Right atrium auricular region (tissue), 2 donors: Measurements from ENCODE around the gene EMC9. TPM values are rescaled to one million over a fixed set of nuclear protein-coding genes. Genes with fewer than 3 reads are reported as not detected.

Experiments
- DNase-seq: peaks from one replicate; pipeline ENCODE4 v3.0.0-alpha.2; 2019; ENCODE audit warnings: low spot score
- H3K27ac ChIP-seq, 2 donors: fragments of 200-600 bp; sonication (generic); 1 replicate in 1 of 2; 2 replicates in 1 of 2; pipeline ENCODE4 v1.5.1; 2016 to 2019
- H3K27me3 ChIP-seq, 2 donors: fragments of 200-600 bp; sonication (generic); one replicate each; pipeline versions ENCODE4 v1.5.1 to v1.6.0; 2017 to 2019
- H3K36me3 ChIP-seq: fragments of 200-600 bp; sonication (generic); one replicate; pipeline ENCODE4 v1.5.1; 2016
- H3K4me1 ChIP-seq, 2 donors: fragments of 200-600 bp; sonication (generic); one replicate each; pipeline versions ENCODE4 v1.5.1 to v1.6.0; 2017 to 2019
- H3K4me3 ChIP-seq, 2 donors: fragments of 200-600 bp; sonication (generic); 1 replicate in 1 of 2; 2 replicates in 1 of 2; pipeline ENCODE4 v1.5.1; 2017 to 2019; ENCODE audit warnings: mild to moderate bottlenecking in 1 of 2, moderate library complexity in 1 of 2
- H3K9me3 ChIP-seq, 2 donors: fragments of 200-600 bp; sonication (generic); one replicate each; pipeline ENCODE4 v1.5.1; 2019
- total RNA-seq, 2 donors: library from RNA; depleted of rRNA; stranded (reverse); fragments of >200 nt; gene quantifications; one replicate each; pipeline ENCODE4 v1.1.0, GENCODE V29; 2016
- TF ChIP-seq, protein P1 (sequence below), 2 donors: fragments of 200-600 bp; sonication (generic); IDR thresholded peaks; one replicate each; pipeline ENCODE4 v1.5.1; 2019; ENCODE audit warnings: antibody characterized with exemption in 2 of 2

Gene EMC9
- total RNA-seq, 2 donors from 2014 or later: 9.9 to 16.8 TPM

DNA sequence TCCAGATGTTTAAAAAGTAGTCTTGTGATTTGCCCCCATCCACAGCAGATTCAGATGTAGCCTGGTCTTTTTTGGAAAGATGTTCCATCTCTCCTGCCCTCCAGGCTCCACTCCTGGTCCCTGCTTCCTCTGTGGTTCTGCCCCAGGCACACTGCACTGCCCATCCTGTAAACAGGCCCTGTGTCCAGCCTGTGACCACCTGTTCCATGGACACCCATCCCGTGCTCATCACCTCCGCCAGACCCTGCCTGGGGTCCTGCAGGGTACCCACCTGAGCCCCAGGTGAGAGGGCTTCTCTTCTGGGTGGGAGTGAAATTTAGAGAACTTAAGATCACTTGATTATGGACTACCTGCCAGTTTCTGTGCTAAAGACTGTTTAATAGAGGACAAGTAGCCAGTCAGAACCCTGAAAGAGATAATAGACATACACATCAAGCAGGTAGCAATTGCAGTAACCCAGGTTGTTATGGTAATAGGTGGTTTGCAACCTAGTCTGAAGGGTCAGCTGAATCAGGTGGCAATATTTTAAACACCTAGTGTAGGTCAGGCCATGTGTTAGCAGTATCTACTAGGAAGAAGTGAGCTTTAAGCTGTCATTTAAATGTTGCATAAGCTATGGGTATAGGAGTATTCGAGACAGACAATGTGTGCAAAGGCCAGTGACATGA is 8.0 kb upstream of the EMC9 start:
- H3K27ac ChIP-seq: no peak overlapping the region
- DNase-seq: no peak
- no peaks in the 10 kb centered on the region for H3K9me3 ChIP-seq
- H3K27me3 ChIP-seq: no peaks in the 10 kb centered on the region
- H3K36me3 ChIP-seq: peaks cover 48% of the 10 kb centered on the region
- H3K4me1 ChIP-seq: peaks cover 0 to 30% of the 10 kb centered on the region in 2 donors
- no peak overlapping the region for H3K4me3 ChIP-seq
- TF ChIP-seq, protein P1, sequence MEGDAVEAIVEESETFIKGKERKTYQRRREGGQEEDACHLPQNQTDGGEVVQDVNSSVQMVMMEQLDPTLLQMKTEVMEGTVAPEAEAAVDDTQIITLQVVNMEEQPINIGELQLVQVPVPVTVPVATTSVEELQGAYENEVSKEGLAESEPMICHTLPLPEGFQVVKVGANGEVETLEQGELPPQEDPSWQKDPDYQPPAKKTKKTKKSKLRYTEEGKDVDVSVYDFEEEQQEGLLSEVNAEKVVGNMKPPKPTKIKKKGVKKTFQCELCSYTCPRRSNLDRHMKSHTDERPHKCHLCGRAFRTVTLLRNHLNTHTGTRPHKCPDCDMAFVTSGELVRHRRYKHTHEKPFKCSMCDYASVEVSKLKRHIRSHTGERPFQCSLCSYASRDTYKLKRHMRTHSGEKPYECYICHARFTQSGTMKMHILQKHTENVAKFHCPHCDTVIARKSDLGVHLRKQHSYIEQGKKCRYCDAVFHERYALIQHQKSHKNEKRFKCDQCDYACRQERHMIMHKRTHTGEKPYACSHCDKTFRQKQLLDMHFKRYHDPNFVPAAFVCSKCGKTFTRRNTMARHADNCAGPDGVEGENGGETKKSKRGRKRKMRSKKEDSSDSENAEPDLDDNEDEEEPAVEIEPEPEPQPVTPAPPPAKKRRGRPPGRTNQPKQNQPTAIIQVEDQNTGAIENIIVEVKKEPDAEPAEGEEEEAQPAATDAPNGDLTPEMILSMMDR (IDR thresholded peaks at IDR 0.05): no peak

GRCh38 chr14:24147761-24148428 is 6.5 kb upstream of the EMC9 start:
- no peak for DNase-seq
- H3K4me3 ChIP-seq: peak overlapping the region; percentile 91 to 95
- TF ChIP-seq, protein P1 (IDR thresholded peaks at IDR 0.05): no peak
- no peaks in the 10 kb centered on the region for H3K9me3 ChIP-seq
- peaks cover 0 to 30% of the 10 kb centered on the region in 2 donors for H3K4me1 ChIP-seq
- peaks cover 41% of the 10 kb centered on the region for H3K36me3 ChIP-seq
- H3K27me3 ChIP-seq: no peaks in the 10 kb centered on the region
- H3K27ac ChIP-seq: peak overlapping the region; percentile 91 to 92

DNA sequence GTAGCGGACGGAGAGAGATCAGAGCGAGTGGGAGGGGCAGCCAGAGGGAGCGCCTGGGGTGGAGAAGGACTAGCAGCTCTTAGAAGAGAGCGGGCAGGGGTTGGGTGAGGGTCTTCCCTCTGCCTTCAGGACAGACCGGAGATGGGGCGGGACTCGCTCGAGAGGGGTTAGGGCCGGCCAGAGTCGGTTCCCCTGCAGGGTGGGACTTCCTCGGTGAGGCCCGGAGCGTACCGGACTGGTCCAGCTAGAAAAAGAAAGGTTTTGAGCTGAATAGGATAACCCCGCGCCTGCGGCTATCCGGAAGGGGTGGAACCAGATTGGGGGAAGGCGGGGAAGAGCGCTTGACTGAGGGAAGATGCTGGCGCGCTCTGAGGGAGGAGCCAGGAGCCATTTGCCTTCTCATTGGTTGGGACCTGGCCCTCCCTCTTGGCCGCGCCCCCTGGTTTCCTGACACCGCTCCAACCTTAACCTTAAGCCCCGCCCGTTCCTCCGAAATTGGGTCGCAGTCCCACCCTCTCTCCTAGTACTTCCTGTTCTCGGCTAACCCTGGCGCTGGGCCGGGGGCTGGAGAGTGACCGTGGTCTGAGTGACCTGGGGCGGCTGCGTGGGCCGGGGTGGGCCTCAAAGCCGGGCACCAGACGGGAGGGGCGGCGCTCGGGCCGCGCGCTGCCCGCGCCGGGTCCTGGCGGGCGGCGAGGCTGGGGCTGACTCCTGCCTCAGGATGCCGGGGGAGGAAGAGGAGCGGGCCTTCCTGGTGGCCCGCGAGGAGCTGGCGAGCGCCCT is 5.8 kb upstream of the EMC9 start, which contains the start of gene RNF31:
Gene RNF31 (plus strand): TSS at position 521 of the 783 bp plus-strand sequence. CDS start 201 bp downstream, at position 722.
- Histone ChIP-seq H3K27ac (peak within 1 kb of the TSS; percentile 91 to 92), H3K4me3 (peak within 1 kb of the TSS; percentile 91 to 95), H3K36me3 (peaks cover 34% of the 10 kb centered on the region), H3K9me3 (no peaks in the 10 kb centered on the region), H3K27me3 (no peaks in the 10 kb centered on the region), H3K4me1 (peaks cover 0 to 34% of the 10 kb centered on the region in 2 donors)
- TF ChIP-seq, protein P1 (IDR thresholded peaks at IDR 0.05): no peak
- DNase-seq: peak; percentile 99

- Histone ChIP-seq H3K27ac (peak within 1 kb of the TSS; percentile 91 to 92), H3K36me3 (peaks cover 28% of the 10 kb centered on the region), H3K9me3 (no peaks in the 10 kb centered on the region), H3K27me3 (no peaks in the 10 kb centered on the region), H3K4me1 (peaks cover 0 to 38% of the 10 kb centered on the region in 2 donors), H3K4me3 (peak within 1 kb of the TSS; percentile 91 to 95)
- TF ChIP-seq, protein P1 (IDR thresholded peaks at IDR 0.05): no peak
- peak; percentile 94 for DNase-seq
Observed at GRCh38 chr14:24146453-24146977, 5.1 kb upstream of the EMC9 start, which contains the start of gene PSME2. PSME2 (minus strand) TSS chr14:24146610; CDS start chr14:24146581, 29 bp downstream.

DNA sequence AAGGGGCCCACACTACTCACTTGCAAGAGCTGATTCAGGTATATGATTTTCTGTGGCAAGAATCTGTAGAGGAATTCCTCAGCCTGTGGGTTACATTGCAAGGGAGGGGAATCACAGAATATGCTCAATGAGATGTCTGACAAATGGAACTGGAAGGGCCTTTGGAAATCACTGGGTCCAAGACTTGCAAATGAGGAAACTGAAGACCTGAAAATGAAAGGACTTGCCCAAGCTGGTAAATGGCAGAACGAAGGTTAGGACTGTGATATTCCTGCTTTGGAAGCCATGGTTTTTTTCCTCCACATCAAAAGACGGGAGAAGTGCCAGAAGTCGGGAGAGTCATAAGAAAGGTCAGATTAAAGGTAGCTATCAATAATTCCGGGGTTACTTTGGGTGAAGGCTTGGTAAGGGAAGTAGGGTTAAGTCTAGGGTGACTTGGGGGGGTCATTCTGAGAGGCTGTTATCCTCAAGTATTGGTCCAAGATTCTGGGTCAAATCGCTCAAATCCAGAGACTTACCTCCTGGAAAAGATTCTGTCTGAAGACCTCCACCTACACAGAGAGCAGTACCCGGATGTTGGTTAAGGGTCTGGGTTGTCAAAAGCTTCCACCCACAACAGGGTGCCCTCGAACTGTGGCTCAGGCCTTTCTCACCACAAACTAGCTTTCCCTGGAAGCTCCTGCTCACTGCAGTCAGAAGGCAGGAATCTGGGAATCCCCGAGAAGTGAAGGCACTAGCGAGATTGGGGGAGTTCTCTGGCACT is 4.5 kb upstream of the EMC9 start:
- Histone ChIP-seq H3K27me3 (no peaks in the 10 kb centered on the region), H3K27ac (peak overlapping the region; percentile 91 to 92), H3K4me1 (peaks cover 0 to 38% of the 10 kb centered on the region in 2 donors), H3K36me3 (peaks cover 22% of the 10 kb centered on the region), H3K4me3 (peak overlapping the region; percentile 91 to 95), H3K9me3 (no peaks in the 10 kb centered on the region)
- DNase-seq: no peak
- TF ChIP-seq, protein P1 (IDR thresholded peaks at IDR 0.05): no peak
